H1 (cell line): Measurements from ENCODE around the gene SPOCK3. TPM values are rescaled to one million over a fixed set of nuclear protein-coding genes. Genes with fewer than 3 reads are reported as not detected.

ENCODE experiments used
- CHD2 ChIP-seq: IDR thresholded peaks from 2 replicates; pipeline ENCODE4 v1.6.1; 2012; ENCODE audit warnings: low read length, improper control_type of control experiment
- CHD7 ChIP-seq: fragments of 300-600 bp; sonication (generic); IDR thresholded peaks from 2 replicates; pipeline ENCODE4 v1.7.1; 2012; ENCODE audit warnings: low read length, moderate library complexity, mild to moderate bottlenecking, inconsistent platforms; ENCODE audit not compliant: insufficient replicate concordance
- JUND ChIP-seq: IDR thresholded peaks from 2 replicates; pipeline ENCODE4 v1.6.1; 2011; ENCODE audit warnings: mild to moderate bottlenecking, improper control_type of control experiment, low read length
- RBBP5 ChIP-seq: IDR thresholded peaks from 2 replicates; pipeline ENCODE4 v1.7.1; 2012; ENCODE audit warnings: low read depth, mild to moderate bottlenecking, inconsistent platforms, low read length, moderate library complexity, borderline replicate concordance
- polyA plus RNA-seq, 7 experiments: library from polyadenylated mRNA; depleted of rRNA in 3 of 7; stranded (reverse) in 5 of 7; unstranded in 2 of 7; fragments of >200 nt in 5 of 7; fragments of 200-250 nt in 2 of 7; gene quantifications; 1 replicate in 5 of 7; 2 replicates in 1 of 7; 4 replicates in 1 of 7; pipeline versions ENCODE4 v1.2.1 to v1.2.3, GENCODE V29; 2011 to 2013; ENCODE audit warnings: missing spikeins in 2 of 7, mixed read lengths in 2 of 7
- total RNA-seq: library from RNA; stranded (reverse); fragmentation: NEBNext Ultra II Directional; extraction: Animal tissue kit (Norgen Biotek cat#: 25700); gene quantifications from 2 replicates; pipeline ENCODE4 v1.2.1, GENCODE V29; 2021

Gene SPOCK3
- total and polyA plus RNA-seq, 2 of the 8 experiments (the other 6 are each of a cell fraction or from before 2014, with no cell fraction given) = 0.14 to 0.60 TPM

GRCh38 chr4:166734797-166735196 is 499.5 kb downstream of the SPOCK3 start (continued):
- TF ChIP-seq CHD7 = no peak
- no peak for TF ChIP-seq JUND
- TF ChIP-seq RBBP5 = no peak
- TF ChIP-seq CHD2 = no peak
